Measurements from ENCODE around the gene APOBEC3F.
"Not testable (repeated sequence)": the region's sequence is repeated elsewhere in the genome, so short reads cannot be mapped to it uniquely, and the experiment has no call there.

The APOBEC3F gene

GRCh38 chr22:39070186-39070585 is 29.5 kb downstream of the APOBEC3F start:
- in situ Hi-C loops (cut with MboI; ENCODE audit: low sequenced_read_pairs): no loop called here

- in situ Hi-C loops (cut with MboI; ENCODE audit: low sequenced_read_pairs): not testable (repeated sequence)
Measured at GRCh38 chr22:39072581-39072981, 31.9 kb downstream of the APOBEC3F start.

- in situ Hi-C loops (cut with MboI; ENCODE audit: low sequenced_read_pairs): no loop called here
Measured at GRCh38 chr22:39073981-39074380, 33.3 kb downstream of the APOBEC3F start.

DNA sequence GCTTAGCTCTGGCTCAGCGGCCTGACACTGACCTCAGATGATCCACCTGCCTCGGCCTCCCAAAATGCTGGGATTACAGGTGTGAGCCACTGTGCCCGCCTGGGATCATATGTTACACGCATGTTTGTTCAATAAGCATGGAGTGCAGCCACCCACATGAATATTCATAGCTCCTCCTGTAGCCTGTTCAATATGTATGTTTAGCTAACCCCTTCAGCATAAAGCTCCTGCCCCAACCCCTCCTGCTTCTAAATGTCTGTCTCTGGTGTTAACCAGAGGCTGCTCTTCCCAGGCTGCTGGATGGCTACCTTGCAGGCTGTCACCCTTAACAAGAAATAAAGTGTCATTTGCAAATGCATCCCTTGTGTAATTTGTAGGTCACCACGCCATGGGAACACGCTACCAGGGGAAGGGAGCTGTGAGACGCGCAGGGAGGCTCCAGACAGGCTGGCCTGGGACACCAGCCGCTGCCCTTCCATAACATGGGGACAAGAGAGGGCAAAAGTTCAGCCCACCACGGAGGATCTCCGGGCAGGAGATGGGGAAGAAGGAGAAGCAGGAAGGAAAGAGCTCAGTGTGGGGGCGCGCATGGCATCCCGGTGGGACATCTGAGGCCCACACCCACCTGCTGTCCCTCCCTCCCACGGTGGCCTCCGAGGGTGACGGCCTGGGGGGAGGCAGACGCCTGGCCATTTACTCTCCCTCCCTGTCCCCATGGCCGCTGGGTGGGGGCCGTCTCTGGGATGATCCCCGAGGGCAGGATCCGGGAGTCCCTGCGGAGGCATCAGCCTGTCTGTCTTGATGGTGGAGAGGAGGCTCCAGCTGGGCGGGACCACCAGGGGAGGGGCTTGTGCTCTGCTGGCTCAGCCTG is 35.7 kb downstream of the APOBEC3F start:
- in situ Hi-C loops (cut with MboI; ENCODE audit: low sequenced_read_pairs): not testable (repeated sequence)

DNA sequence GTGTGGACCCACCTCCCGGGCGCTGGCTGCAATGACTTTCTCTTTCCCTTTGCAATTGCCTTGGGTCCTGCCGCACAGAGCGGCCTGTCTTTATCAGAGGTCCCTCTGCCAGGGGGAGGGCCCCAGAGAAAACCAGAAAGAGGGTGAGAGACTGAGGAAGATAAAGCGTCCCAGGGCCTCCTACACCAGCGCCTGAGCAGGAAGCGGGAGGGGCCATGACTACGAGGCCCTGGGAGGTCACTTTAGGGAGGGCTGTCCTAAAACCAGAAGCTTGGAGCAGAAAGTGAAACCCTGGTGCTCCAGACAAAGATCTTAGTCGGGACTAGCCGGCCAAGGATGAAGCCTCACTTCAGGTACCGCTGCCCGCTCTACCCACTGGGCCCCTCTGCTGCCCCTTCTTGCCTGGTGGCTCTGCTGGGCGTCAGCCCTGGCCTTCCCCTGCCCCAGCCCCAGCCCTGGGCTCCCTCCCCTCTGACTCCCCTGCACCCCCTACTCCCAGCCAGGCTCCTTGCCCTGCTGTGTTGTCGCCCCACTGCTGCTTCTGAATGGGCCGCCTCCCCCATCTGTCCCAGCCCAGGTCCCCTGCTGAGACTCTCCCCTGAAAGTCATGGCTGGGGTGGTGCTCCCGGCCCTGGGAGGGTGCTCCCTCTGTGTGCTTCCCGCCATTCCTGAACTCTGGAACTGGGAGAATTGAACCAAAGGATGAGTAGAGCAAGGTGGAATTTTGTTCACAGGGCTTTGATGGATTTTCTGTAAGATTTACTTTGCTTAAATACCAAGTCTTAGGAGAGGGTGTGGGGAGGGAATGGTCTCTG is 36.6 kb downstream of the APOBEC3F start, which contains the start of gene APOBEC3G:
TSS of gene APOBEC3G (plus strand) at position 250 of the 815 bp plus-strand sequence. CDS start at position 337, 87 bp downstream.
- in situ Hi-C loops (cut with MboI; ENCODE audit: low sequenced_read_pairs): not testable (repeated sequence)

- in situ Hi-C loops (cut with MboI; ENCODE audit: low sequenced_read_pairs): not testable (repeated sequence)
Measured at GRCh38 chr22:39077912-39078311, 37.2 kb downstream of the APOBEC3F start.

- in situ Hi-C loops (cut with MboI; ENCODE audit: low sequenced_read_pairs): no loop called here
Measured at GRCh38 chr22:39078329-39078728, 37.7 kb downstream of the APOBEC3F start.

GRCh38 chr22:39079054-39079637 is 38.5 kb downstream of the APOBEC3F start:
- in situ Hi-C loops (cut with MboI; ENCODE audit: low sequenced_read_pairs): not testable (repeated sequence)

- in situ Hi-C loops (cut with MboI; ENCODE audit: low sequenced_read_pairs): no loop called here
Measured at GRCh38 chr22:39080052-39080762, 39.5 kb downstream of the APOBEC3F start.

DNA sequence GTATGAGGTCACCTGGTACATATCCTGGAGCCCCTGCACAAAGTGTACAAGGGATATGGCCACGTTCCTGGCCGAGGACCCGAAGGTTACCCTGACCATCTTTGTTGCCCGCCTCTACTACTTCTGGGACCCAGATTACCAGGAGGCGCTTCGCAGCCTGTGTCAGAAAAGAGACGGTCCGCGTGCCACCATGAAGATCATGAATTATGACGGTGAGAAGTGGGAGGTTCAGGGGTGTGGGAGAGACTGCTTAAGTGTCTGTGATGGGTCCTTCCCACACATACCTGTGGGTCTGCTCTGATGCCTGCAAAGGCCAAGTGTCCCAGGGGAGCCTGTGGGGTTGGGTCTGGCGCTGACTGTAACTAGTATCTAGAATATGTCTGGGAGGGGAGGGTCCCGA is 40.4 kb downstream of the APOBEC3F start:
- in situ Hi-C loops (cut with MboI; ENCODE audit: low sequenced_read_pairs): no loop called here

- in situ Hi-C loops (cut with MboI; ENCODE audit: low sequenced_read_pairs): no loop called here
Measured at GRCh38 chr22:39081598-39081997, 40.9 kb downstream of the APOBEC3F start.

DNA sequence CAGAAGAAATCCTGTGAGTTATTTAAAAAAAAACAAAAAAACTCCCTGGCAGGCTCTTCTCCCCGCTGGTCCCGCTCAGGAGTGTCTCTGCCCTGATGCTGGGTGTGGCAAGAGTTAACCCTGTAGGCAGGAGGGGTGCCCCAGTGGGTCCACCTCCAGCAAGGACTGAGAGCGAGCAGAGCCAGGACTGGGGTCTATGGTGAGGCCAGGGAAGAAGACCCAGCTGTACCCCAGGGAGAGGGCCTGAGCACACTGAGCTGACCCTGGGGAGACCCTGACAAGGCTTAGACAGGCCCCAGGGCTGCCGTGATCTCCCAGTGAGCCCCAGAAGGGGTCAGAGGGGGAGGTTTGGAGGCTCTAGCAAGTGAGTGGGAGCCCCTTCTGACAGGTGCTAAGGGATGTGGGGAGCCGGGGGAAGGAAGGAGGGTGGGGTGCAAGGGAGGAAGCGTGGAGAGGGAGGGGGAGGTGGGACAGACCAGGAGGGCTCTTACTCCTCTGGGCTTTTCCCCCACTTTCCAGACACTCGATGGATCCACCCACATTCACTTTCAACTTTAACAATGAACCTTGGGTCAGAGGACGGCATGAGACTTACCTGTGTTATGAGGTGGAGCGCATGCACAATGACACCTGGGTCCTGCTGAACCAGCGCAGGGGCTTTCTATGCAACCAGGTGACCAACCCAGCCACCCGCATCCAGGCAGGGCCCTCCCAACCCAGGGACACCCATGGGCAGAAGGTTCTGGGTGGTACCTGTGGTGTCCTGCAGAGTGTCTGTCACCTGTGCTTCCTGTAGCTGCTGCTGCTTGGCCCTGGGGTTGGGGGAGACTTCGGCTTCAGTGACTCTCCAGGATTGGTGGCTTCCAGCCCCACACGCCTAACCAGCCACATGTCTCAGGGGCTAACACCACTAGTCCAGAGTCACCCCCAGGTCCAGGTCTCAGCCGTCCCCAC is 42.8 kb downstream of the APOBEC3F start:
- in situ Hi-C loops (cut with MboI; ENCODE audit: low sequenced_read_pairs): no loop called here

DNA sequence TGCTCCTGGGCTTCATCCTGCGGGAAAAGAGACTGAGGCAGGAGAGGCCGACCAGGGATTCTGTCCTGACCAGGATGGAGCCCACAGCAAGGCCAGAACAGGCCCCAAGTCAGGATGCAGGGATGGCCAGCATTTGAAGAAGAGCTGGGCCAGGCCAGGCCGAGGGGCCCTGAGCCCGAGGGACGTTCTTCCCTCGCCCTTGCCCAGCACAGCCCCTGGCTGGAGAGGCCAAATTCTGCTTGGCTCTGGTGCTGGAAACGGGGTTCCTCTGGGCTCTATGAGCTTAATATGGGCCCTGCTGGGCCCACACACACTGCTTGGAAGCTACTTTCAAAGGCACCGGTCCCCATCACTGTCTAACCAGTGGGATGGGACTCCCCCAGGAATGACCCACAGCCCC is 44.0 kb downstream of the APOBEC3F start:
- in situ Hi-C loops (cut with MboI; ENCODE audit: low sequenced_read_pairs): no loop called here

GRCh38 chr22:39087098-39087497 is 46.4 kb downstream of the APOBEC3F start:
- in situ Hi-C loops (cut with MboI; ENCODE audit: low sequenced_read_pairs): no loop called here

DNA sequence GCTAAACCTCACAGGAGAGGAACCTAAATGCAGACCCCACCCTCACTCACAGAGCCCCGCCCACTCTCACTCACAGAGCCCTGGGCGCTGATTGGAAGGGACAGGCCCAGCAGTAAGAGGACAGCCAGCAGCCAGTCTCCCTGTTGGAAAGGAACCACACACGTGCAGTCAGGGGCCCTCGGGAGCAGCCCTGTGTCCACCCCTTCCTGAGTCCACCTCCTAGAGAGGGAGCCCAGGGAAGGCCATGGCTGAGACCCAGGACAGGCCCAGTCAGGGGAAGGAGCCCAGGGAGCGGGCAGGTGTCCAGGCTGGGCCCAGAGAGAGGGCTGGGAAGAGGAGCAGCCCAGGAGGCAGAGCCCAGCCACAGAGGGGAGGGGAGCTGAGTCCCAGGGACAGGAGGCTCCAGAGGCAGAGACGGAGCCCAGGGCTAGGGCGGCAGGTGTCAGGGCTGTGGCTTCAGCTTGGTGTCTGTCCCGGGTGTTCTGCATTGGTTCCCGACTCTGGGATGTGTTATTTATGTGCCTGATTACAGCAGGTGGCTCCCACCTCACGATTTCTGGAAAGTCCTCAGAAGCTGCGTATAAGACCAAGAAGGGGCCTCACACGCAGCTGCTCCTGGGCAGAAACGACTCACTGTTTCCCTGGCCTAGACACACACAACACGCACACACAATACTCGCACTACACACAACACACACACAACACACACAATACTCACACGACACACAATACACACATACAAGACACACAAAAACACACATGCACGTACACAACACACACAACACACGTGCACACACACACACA is 47.4 kb downstream of the APOBEC3F start:
- in situ Hi-C loops (cut with MboI; ENCODE audit: low sequenced_read_pairs): no loop called here

DNA sequence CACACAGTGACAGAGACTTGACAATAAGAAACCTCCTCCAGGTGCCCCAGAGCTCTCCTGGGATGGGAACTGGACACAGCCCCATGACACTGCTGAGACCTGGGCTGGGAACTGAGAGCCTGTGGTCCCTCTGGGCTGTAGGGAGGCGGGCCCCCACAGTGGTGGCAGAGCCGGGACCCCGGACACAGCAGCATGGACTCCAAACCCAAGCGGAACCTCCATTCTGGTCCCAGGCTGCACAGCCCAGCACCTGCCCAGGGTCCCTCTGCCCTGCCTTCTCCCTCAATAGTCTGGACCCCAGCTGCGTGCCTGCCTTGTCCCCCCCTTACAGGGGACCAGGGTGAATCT is 48.0 kb downstream of the APOBEC3F start:
- in situ Hi-C loops (cut with MboI; ENCODE audit: low sequenced_read_pairs): no loop called here

DNA sequence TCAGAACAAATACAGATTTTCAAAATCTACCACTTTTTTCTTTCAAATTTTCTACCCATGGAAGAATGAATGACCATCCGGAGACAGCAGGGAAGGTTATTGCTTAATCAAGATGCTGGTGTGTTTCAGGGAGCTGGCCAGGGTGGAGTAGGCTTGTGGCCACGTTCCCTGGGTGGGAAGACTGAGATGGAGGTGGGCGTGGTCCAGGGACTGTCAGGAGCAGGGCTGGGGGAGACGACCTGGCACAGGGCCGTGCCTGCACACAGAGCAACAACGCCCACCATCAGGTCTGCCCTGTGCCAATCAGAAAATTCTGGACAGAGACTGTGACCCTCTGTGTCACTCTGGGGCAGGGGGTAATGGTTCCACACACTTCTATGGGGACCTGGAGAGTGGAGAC is 49.3 kb downstream of the APOBEC3F start:
- in situ Hi-C loops (cut with MboI; ENCODE audit: low sequenced_read_pairs): no loop called here

DNA sequence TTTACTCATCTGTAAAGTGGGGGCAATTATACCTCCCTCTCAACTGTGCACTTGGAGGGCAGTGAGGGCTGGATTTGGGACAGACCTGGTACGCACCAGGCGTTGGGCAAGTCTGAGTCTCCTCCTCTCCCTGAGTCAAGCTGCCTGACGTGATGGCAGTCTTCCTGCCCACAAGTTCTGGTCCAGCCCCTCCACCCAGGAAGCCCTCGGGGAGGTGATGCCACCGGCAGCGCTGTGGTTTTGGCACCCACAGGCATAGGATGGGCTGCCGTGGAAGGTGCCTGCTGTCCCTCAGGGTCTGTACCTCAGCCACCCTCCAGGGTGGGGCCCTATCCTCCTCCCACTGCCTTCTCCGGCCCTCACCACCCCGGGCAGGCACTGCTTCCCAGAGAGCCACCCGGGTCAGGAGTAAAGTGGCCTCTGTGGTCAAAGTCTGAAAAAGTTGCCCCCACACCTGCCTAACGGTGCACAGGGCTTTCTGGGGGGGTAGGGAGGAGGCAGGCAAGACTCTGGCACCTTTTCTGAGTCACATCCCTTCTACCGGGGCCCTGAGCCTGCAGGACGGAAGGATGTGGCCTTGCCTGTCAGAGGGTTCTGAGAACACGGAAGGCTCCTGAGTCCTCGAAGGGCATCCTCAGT is 49.9 kb downstream of the APOBEC3F start:
- in situ Hi-C loops (cut with MboI; ENCODE audit: low sequenced_read_pairs): no loop called here

All from HL-60/S4 treated with phorbol 12-myristate 13-acetate at 8.2 ng/mL for 4 days and 3 days (cell line).